Type B pancreatic cell (in vitro differentiated cells): ENCODE data around the gene TTC38. TPM values are rescaled to one million over a fixed set of nuclear protein-coding genes. Genes with fewer than 3 reads are reported as not detected.

Experiments used
- DNase-seq: peaks from one replicate; pipeline ENCODE4 v3.0.0; 2021; ENCODE audit warnings: mixed read lengths; ENCODE audit not compliant: unreplicated experiment; ENCODE audit errors: extremely low spot score
- H3K27ac Mint-ChIP-seq: 2 replicates; pipeline ENCODE4 v1.8.0; 2021; ENCODE audit warnings: mild to moderate bottlenecking, mixed read lengths
- H3K27me3 Mint-ChIP-seq: 2 replicates; pipeline ENCODE4 v1.8.0; 2021; ENCODE audit warnings: mixed read lengths
- H3K36me3 Mint-ChIP-seq: 2 replicates; pipeline ENCODE4 v1.8.0; 2021; ENCODE audit warnings: mixed read lengths
- H3K4me1 Mint-ChIP-seq: one replicate; pipeline ENCODE4 v1.8.0; 2021; ENCODE audit warnings: mixed read lengths; ENCODE audit not compliant: unreplicated experiment
- H3K4me3 Mint-ChIP-seq: 2 replicates; pipeline ENCODE4 v1.8.0; 2021; ENCODE audit warnings: mild to moderate bottlenecking, mixed read lengths
- H3K9me3 Mint-ChIP-seq: 2 replicates; pipeline ENCODE4 v1.8.0; 2021; ENCODE audit warnings: mixed read lengths
- CTCF ChIP-seq: fragments of 200-600 bp; sonication (generic); conservative IDR thresholded peaks from 2 replicates; pipeline ENCODE4 v1.5.0; 2021; ENCODE audit warnings: antibody characterized with exemption, mild to moderate bottlenecking
- total RNA-seq: library from RNA; stranded (reverse); gene quantifications from 2 replicates; pipeline ENCODE4 v1.2.1, GENCODE V29; 2021; ENCODE audit warnings: low replicate concordance

The TTC38 gene
- total RNA-seq, 1 donor from 2014 or later: 36.9 TPM

- no peaks in the 10 kb centered on the region for H3K9me3 Mint-ChIP-seq
- H3K4me1 Mint-ChIP-seq: peaks cover 8% of the 10 kb centered on the region
- H3K27ac Mint-ChIP-seq: no peak overlapping the region
- peaks cover 15% of the 10 kb centered on the region for H3K36me3 Mint-ChIP-seq
- no peak for TF ChIP-seq CTCF
- H3K27me3 Mint-ChIP-seq: no peaks in the 10 kb centered on the region
- no peak overlapping the region for H3K4me3 Mint-ChIP-seq
- no peak for DNase-seq
These were observed 5.8 kb downstream of the TTC38 start for GRCh38 chr22:46273432-46274148.

- Mint-ChIP-seq H3K27me3 (no peaks in the 10 kb centered on the region), H3K4me1 (peaks cover 5% of the 10 kb centered on the region), H3K9me3 (no peaks in the 10 kb centered on the region), H3K27ac (no peak overlapping the region), H3K36me3 (peaks cover 15% of the 10 kb centered on the region), H3K4me3 (no peak overlapping the region)
- DNase-seq: no peak
- TF ChIP-seq CTCF: no peak
These were observed 6.6 kb downstream of the TTC38 start for GRCh38 chr22:46274381-46274780.

- Mint-ChIP-seq H3K27me3 (no peaks in the 10 kb centered on the region), H3K4me1 (no peaks in the 10 kb centered on the region), H3K9me3 (no peaks in the 10 kb centered on the region), H3K36me3 (peaks cover 15% of the 10 kb centered on the region), H3K4me3 (no peak overlapping the region), H3K27ac (no peak overlapping the region)
- TF ChIP-seq CTCF: no peak
- no peak for DNase-seq
These were observed 7.8 kb downstream of the TTC38 start for GRCh38 chr22:46275455-46276122.

GRCh38 chr22:46276563-46276962, 8.8 kb downstream of the TTC38 start:
- Mint-ChIP-seq H3K36me3 (peaks cover 15% of the 10 kb centered on the region), H3K4me1 (no peaks in the 10 kb centered on the region), H3K9me3 (no peaks in the 10 kb centered on the region), H3K4me3 (no peak overlapping the region), H3K27ac (no peak overlapping the region), H3K27me3 (no peaks in the 10 kb centered on the region)
- no peak for TF ChIP-seq CTCF
- no peak for DNase-seq

- no peaks in the 10 kb centered on the region for H3K9me3 Mint-ChIP-seq
- no peak for TF ChIP-seq CTCF
- H3K27me3 Mint-ChIP-seq: no peaks in the 10 kb centered on the region
These were observed 11.1 kb downstream of the TTC38 start for GRCh38 chr22:46278656-46279645.

More at GRCh38 chr22:46278656-46279645, 11.1 kb downstream of the TTC38 start:
- DNase-seq: no peak
- H3K36me3 Mint-ChIP-seq: peaks cover 17% of the 10 kb centered on the region
- no peaks in the 10 kb centered on the region for H3K4me1 Mint-ChIP-seq
- H3K4me3 Mint-ChIP-seq: no peak overlapping the region
- H3K27ac Mint-ChIP-seq: no peak overlapping the region
